SJSA1 (cell line): ENCODE results near the gene CMTR2. TPM values are rescaled to one million over a fixed set of nuclear protein-coding genes. Genes with fewer than 3 reads are reported as not detected.
"Not testable (repeated sequence)": the region's sequence is repeated elsewhere in the genome, so short reads cannot be mapped to it uniquely, and the experiment has no call there.

Experiments used
- DNase-seq, 2 experiments: peaks; one replicate each; pipeline ENCODE4 v3.0.0-alpha.2; 2015 to 2020; ENCODE audit warnings: low spot score in 2 of 2, low read depth in 1 of 2
- H3K27ac ChIP-seq: fragments of 250-450 bp; sonication (Bioruptor Pico); 2 replicates; pipeline ENCODE4 v1.5.1; 2020; ENCODE audit warnings: mild to moderate bottlenecking, moderate library complexity
- H3K27me3 ChIP-seq: fragments of 250-450 bp; sonication (Bioruptor Pico); replicated peaks from 2 replicates; pipeline ENCODE4 v1.5.1; 2020; ENCODE audit warnings: mild to moderate bottlenecking, moderate library complexity
- H3K36me3 ChIP-seq: fragments of 250-450 bp; sonication (Bioruptor Pico); 2 replicates; pipeline ENCODE4 v1.5.1; 2020; ENCODE audit warnings: mild to moderate bottlenecking
- H3K4me1 ChIP-seq: fragments of 250-450 bp; sonication (Bioruptor Pico); replicated peaks from 2 replicates; pipeline ENCODE4 v1.6.1; 2021; ENCODE audit warnings: mild to moderate bottlenecking
- H3K4me3 ChIP-seq: fragments of 250-450 bp; sonication (Bioruptor Pico); 2 replicates; pipeline ENCODE4 v1.5.1; 2020; ENCODE audit warnings: mild to moderate bottlenecking
- H3K9me3 ChIP-seq: fragments of 250-450 bp; sonication (Bioruptor Pico); replicated peaks from 2 replicates; pipeline ENCODE4 v1.5.1; 2020; ENCODE audit warnings: mild to moderate bottlenecking
- total RNA-seq: library from RNA; depleted of rRNA; stranded (reverse); fragments of >200 nt; shearing (Covaris generic); gene quantifications from 2 replicates; pipeline ENCODE4 v1.2.3, GENCODE V29; 2014; rRNA removed

CMTR2 gene
- 17.0 and 31.2 TPM in 2 replicates for total RNA-seq

- Histone ChIP-seq H3K36me3 (peaks cover 11% of the 10 kb centered on the region), H3K27me3 (no peaks in the 10 kb centered on the region), H3K9me3 (no peaks in the 10 kb centered on the region), H3K4me1 (peaks cover 8% of the 10 kb centered on the region), H3K4me3 (peak within 1 kb of the TSS; percentile 62), H3K27ac (peak within 1 kb of the TSS; percentile 69)
- DNase-seq: peak; percentile 96
These were observed at the start of gene CMTR2 for GRCh38 chr16:71288890-71289731. CMTR2 (minus strand) TSS chr16:71289402; CDS start chr16:71285920, 3,482 bp downstream.

- no peak overlapping the region for H3K4me3 ChIP-seq
- peaks cover 8% of the 10 kb centered on the region for H3K4me1 ChIP-seq
- H3K27ac ChIP-seq: no peak overlapping the region
- no peaks in the 10 kb centered on the region for H3K9me3 ChIP-seq
- DNase-seq: no peak
- H3K27me3 ChIP-seq: no peaks in the 10 kb centered on the region
- H3K36me3 ChIP-seq: no peaks in the 10 kb centered on the region
These were observed 49.4 kb upstream of the CMTR2 start for GRCh38 chr16:71338632-71339031.

DNA sequence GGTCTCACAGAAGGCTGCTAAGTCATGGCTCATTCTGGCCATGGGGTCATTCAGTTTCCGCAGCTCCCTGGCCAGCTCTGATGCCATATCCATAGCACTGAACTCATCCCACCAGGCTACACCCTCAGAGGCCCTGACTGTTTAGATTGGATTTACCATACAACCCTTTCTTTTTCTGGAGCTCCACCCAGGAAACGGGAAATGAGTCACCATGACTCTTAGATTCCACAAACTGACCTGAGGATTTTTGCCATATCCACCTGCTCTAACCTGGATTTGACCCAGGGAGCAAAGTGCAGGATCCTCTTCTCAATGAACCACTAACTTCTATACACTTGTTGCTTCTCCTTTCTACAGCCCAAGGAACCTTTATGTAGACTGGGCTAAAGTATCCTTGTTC lies 49.0 kb upstream of the CMTR2 start:
- DNase-seq: no peak
- H3K9me3 ChIP-seq: no peaks in the 10 kb centered on the region
- no peak overlapping the region for H3K4me3 ChIP-seq
- no peaks in the 10 kb centered on the region for H3K27me3 ChIP-seq
- H3K27ac ChIP-seq: no peak overlapping the region
- H3K36me3 ChIP-seq: no peaks in the 10 kb centered on the region
- H3K4me1 ChIP-seq: peaks cover 8% of the 10 kb centered on the region

- no peak for DNase-seq
- no peaks in the 10 kb centered on the region for H3K9me3 ChIP-seq
- no peaks in the 10 kb centered on the region for H3K36me3 ChIP-seq
- no peak overlapping the region for H3K27ac ChIP-seq
- H3K27me3 ChIP-seq: no peaks in the 10 kb centered on the region
- no peak overlapping the region for H3K4me3 ChIP-seq
- peaks cover 8% of the 10 kb centered on the region for H3K4me1 ChIP-seq
These were observed 48.4 kb upstream of the CMTR2 start for GRCh38 chr16:71337631-71338030.

- no peak for DNase-seq
These were observed 38.9 kb upstream of the CMTR2 start for GRCh38 chr16:71328151-71328550.

GRCh38 chr16:71327720-71328119 lies 38.5 kb upstream of the CMTR2 start:
- no peaks in the 10 kb centered on the region for H3K9me3 ChIP-seq
- no peak overlapping the region for H3K4me3 ChIP-seq
- no peaks in the 10 kb centered on the region for H3K36me3 ChIP-seq
- DNase-seq: no peak
- H3K27ac ChIP-seq: no peak overlapping the region
- peaks cover 3% of the 10 kb centered on the region; the same call in 1 of the 2 replicates for H3K27me3 ChIP-seq
- no peaks in the 10 kb centered on the region for H3K4me1 ChIP-seq

More at GRCh38 chr16:71328151-71328550, 38.9 kb upstream of the CMTR2 start:
- Histone ChIP-seq H3K9me3 (no peaks in the 10 kb centered on the region), H3K4me1 (no peaks in the 10 kb centered on the region), H3K27ac (no peak overlapping the region), H3K4me3 (no peak overlapping the region), H3K36me3 (no peaks in the 10 kb centered on the region), H3K27me3 (peaks cover 3% of the 10 kb centered on the region; the same call in 1 of the 2 replicates)

DNA sequence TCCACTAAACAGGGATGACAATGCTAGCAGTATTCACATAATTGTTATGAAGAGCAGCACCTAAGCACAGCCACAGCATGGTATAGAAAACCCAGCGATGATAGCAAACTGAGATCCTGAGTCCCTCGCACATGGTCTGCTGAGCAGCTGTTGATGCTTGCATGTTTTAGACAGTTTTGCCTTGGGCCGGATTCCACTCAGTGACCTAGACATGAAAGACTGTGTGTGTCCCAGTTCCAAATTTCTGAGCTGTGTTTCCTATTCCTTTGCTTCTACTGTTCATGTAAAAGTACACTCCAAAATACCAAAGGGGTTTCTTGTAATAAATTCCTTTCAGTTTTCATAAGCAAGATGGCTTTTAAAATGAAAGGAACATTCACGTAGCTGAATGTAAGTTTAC lies 30.8 kb upstream of the CMTR2 start:
- H3K4me1 ChIP-seq: no peaks in the 10 kb centered on the region
- DNase-seq: no peak
- H3K4me3 ChIP-seq: no peak overlapping the region
- no peaks in the 10 kb centered on the region for H3K27me3 ChIP-seq
- H3K36me3 ChIP-seq: no peaks in the 10 kb centered on the region
- no peak overlapping the region for H3K27ac ChIP-seq
- H3K9me3 ChIP-seq: no peaks in the 10 kb centered on the region

DNA sequence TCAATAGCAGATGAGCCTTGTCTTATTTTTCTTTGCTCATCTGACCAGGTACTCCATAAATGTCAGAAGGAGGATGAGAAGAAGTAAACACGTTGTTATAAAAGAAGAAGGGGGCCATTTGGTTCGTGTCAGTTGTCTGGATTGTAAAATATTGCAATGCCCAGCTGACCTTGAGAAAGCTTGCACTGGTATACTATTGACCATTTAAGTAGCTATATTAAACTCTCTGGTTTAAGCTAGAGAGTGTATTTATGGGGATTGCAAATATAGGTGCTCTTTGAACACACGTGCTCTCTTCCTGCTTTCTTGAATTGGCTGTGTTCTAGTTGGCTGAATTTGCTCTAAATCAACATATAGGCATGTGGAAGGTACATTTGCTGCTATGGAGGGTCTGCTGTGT lies 26.1 kb upstream of the CMTR2 start:
- H3K9me3 ChIP-seq: no peaks in the 10 kb centered on the region
- no peak overlapping the region for H3K27ac ChIP-seq
- H3K27me3 ChIP-seq: 0 out of 2 replicates have a peak, but pooled peaks cover 4% of the 10 kb centered on the region
- H3K36me3 ChIP-seq: no peaks in the 10 kb centered on the region
- DNase-seq: no peak
- no peak overlapping the region for H3K4me3 ChIP-seq
- H3K4me1 ChIP-seq: no peaks in the 10 kb centered on the region

- not testable (repeated sequence) for H3K9me3 ChIP-seq, H3K27me3 ChIP-seq, DNase-seq
These were observed 24.4 kb upstream of the CMTR2 start for GRCh38 chr16:71313591-71313990.

GRCh38 chr16:71311553-71312158 lies 22.5 kb upstream of the CMTR2 start:
- DNase-seq: peak in 1 of 2 experiments; percentile 16

More at GRCh38 chr16:71313591-71313990, 24.4 kb upstream of the CMTR2 start:
- H3K4me1 ChIP-seq, H3K4me3 ChIP-seq, H3K36me3 ChIP-seq, H3K27ac ChIP-seq: not testable (repeated sequence)

GRCh38 chr16:71303938-71304337 lies 14.7 kb upstream of the CMTR2 start:
- no peak overlapping the region for H3K4me3 ChIP-seq
- DNase-seq: no peak
- no peaks in the 10 kb centered on the region for H3K36me3 ChIP-seq
- H3K4me1 ChIP-seq: no peaks in the 10 kb centered on the region
- no peaks in the 10 kb centered on the region for H3K9me3 ChIP-seq
- H3K27me3 ChIP-seq: 0 out of 2 replicates have a peak, but pooled peaks cover 2% of the 10 kb centered on the region
- no peak overlapping the region for H3K27ac ChIP-seq

More at GRCh38 chr16:71311553-71312158, 22.5 kb upstream of the CMTR2 start:
- 0 out of 2 replicates have a peak, but pooled peaks cover 4% of the 10 kb centered on the region for H3K27me3 ChIP-seq
- no peak overlapping the region for H3K4me3 ChIP-seq
- no peak overlapping the region for H3K27ac ChIP-seq
- no peaks in the 10 kb centered on the region for H3K4me1 ChIP-seq
- no peaks in the 10 kb centered on the region for H3K36me3 ChIP-seq
- no peaks in the 10 kb centered on the region for H3K9me3 ChIP-seq

DNA sequence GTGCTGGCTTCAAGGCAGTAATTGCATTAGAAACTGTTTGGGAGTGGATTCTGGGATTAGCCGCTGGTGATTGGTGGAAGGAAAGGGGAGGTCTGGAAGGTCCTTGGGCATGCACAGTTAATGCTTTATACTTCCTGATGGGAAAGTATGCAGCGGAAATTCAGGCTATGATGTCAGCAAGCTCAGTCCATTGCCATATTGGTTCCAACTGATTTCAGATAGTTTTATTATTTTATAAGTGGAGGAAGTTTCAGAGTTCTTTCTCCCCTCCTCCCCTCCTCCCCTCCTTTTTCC lies 8.1 kb upstream of the CMTR2 start:
- Histone ChIP-seq H3K9me3 (no peaks in the 10 kb centered on the region), H3K36me3 (no peaks in the 10 kb centered on the region), H3K4me3 (no peak overlapping the region), H3K4me1 (no peaks in the 10 kb centered on the region), H3K27me3 (peaks cover 2% of the 10 kb centered on the region; the same call in 1 of the 2 replicates), H3K27ac (no peak overlapping the region)
- no peak for DNase-seq

- Histone ChIP-seq H3K27me3 (no peaks in the 10 kb centered on the region; the same call in 1 of the 2 replicates), H3K36me3 (no peaks in the 10 kb centered on the region), H3K27ac (no peak overlapping the region), H3K9me3 (no peaks in the 10 kb centered on the region), H3K4me3 (no peak overlapping the region), H3K4me1 (no peaks in the 10 kb centered on the region)
- no peak for DNase-seq
These were observed 7.6 kb upstream of the CMTR2 start for GRCh38 chr16:71296584-71297340.

DNA sequence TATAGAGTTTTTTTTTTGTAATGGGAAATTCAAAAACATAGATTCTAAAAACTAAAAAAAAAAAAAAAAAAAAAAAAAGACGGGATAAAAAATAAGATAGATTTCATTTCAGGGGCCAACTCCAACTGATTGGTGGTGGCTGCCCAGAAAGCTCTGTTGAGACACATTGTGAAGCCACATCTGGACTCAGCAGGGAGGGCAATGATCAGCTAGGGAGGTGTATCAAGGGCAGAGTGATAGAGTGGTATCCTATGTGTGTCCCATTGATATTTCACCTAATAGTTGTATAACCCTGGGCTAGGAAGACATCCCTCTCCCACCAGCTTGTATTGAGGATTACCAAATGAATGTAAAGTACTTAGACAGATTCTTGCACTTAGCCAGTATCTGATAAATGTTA lies 6.7 kb upstream of the CMTR2 start:
- H3K9me3 ChIP-seq: no peaks in the 10 kb centered on the region
- H3K4me3 ChIP-seq: no peak overlapping the region
- H3K4me1 ChIP-seq: no peaks in the 10 kb centered on the region
- DNase-seq: no peak
- no peaks in the 10 kb centered on the region for H3K36me3 ChIP-seq
- no peaks in the 10 kb centered on the region; the same call in 1 of the 2 replicates for H3K27me3 ChIP-seq
- H3K27ac ChIP-seq: no peak overlapping the region
